NCI-H748 treated with DMSO at 0.1 percent for 48 hours (cell line): ENCODE results near the gene MTUS2.

ENCODE experiments used
- DNase-seq: peaks from one replicate; lab custom pipeline; 2025; lab: John Stamatoyannopoulos, UW

MTUS2 gene

GRCh38 chr13:29548722-29549121, 728.6 kb downstream of the MTUS2 start:
- no peak for DNase-seq

- DNase-seq: no peak
Observed at GRCh38 chr13:29550430-29550988, 730.4 kb downstream of the MTUS2 start.

GRCh38 chr13:29551214-29551613, 731.1 kb downstream of the MTUS2 start:
- DNase-seq: no peak
